Keratinocyte (primary cell): ENCODE results near the gene CYTH2. TPM values are rescaled to one million over a fixed set of nuclear protein-coding genes. Genes with fewer than 3 reads are reported as not detected.

Experiments used
- DNase-seq: peaks from one replicate; pipeline ENCODE4 v3.0.0-alpha.2; 2011; ENCODE audit warnings: low read depth, missing footprints, low spot score
- FAIRE-seq: peaks from 2 replicates; lab custom pipeline; 2011; peaks lifted over from hg19 to GRCh38; lab: Jason Lieb, UNC
- H2AFZ ChIP-seq: 2 replicates; pipeline ENCODE4 v1.6.0; 2012; ENCODE audit warnings: low read length, control low read depth, inconsistent platforms; ENCODE audit not compliant: control insufficient read depth
- H3K27ac ChIP-seq: 2 replicates; pipeline ENCODE4 v1.5.1; 2011; ENCODE audit warnings: low read length; ENCODE audit not compliant: control insufficient read depth, insufficient read depth
- H3K27me3 ChIP-seq: 3 replicates; pipeline ENCODE4 v1.6.0; 2011; ENCODE audit warnings: low read length; ENCODE audit not compliant: control insufficient read depth, insufficient read depth; ENCODE audit errors: extremely low read depth
- H3K36me3 ChIP-seq, 2 experiments: 2 replicates in 1 of 2; 3 replicates in 1 of 2; pipeline ENCODE4 v1.5.1; 2011; ENCODE audit warnings: low read length in 2 of 2, mild to moderate bottlenecking in 1 of 2; ENCODE audit not compliant: control insufficient read depth in 2 of 2, insufficient read depth in 2 of 2; ENCODE audit errors: extremely low read depth in 1 of 2
- H3K4me1 ChIP-seq: 3 replicates; pipeline ENCODE4 v1.5.1; 2011; ENCODE audit warnings: low read length; ENCODE audit not compliant: control insufficient read depth, insufficient read depth; ENCODE audit errors: extremely low read depth
- H3K4me2 ChIP-seq: 3 replicates; pipeline ENCODE4 v1.6.0; 2011; ENCODE audit warnings: low read depth, low read length; ENCODE audit not compliant: control insufficient read depth, insufficient read depth; ENCODE audit errors: extremely low read depth
- H3K4me3 ChIP-seq, 3 experiments: fragments of 200-600 bp in 1 of 3; sonication (generic) in 1 of 3; 2 replicates in 2 of 3; 3 replicates in 1 of 3; pipeline ENCODE4 v1.5.1; 2011 to 2016; ENCODE audit warnings: low read length in 3 of 3, mild to moderate bottlenecking in 3 of 3, control low read depth in 2 of 3, inconsistent platforms in 1 of 3, low read depth in 1 of 3, mixed read lengths in 1 of 3, mixed run types in 1 of 3, moderate library complexity in 1 of 3; ENCODE audit not compliant: control insufficient read depth in 2 of 3, insufficient read depth in 2 of 3; ENCODE audit errors: extremely low read depth in 1 of 3
- H3K79me2 ChIP-seq: 2 replicates; pipeline ENCODE4 v1.6.0; 2012; ENCODE audit warnings: low read length; ENCODE audit not compliant: control insufficient read depth, insufficient read depth
- H3K9ac ChIP-seq: 3 replicates; pipeline ENCODE4 v1.6.0; 2011; ENCODE audit warnings: low read length; ENCODE audit not compliant: control insufficient read depth, insufficient read depth; ENCODE audit errors: extremely low read depth
- H3K9me1 ChIP-seq: 3 replicates; pipeline ENCODE4 v1.6.0; 2011; ENCODE audit warnings: low read length; ENCODE audit not compliant: control insufficient read depth, insufficient read depth; ENCODE audit errors: extremely low read depth
- H3K9me3 ChIP-seq: 2 replicates; pipeline ENCODE4 v1.5.1; 2012; ENCODE audit warnings: low read depth, low read length; ENCODE audit not compliant: control insufficient read depth
- H4K20me1 ChIP-seq: 3 replicates; pipeline ENCODE4 v1.6.0; 2011; ENCODE audit warnings: low read length; ENCODE audit not compliant: control insufficient read depth, insufficient read depth; ENCODE audit errors: extremely low read depth
- CTCF ChIP-seq, 3 experiments: IDR thresholded peaks in 1 of 3; conservative IDR thresholded peaks in 1 of 3; optimal IDR thresholded peaks in 1 of 3; 2 replicates in 2 of 3; 3 replicates in 1 of 3; pipeline versions ENCODE3 to v1.5.1; 2011; ENCODE audit warnings: low read length in 3 of 3, mild to moderate bottlenecking in 3 of 3, moderate library complexity in 2 of 3, control low read depth in 1 of 3, inconsistent platforms in 1 of 3; ENCODE audit not compliant: insufficient read depth in 2 of 3; ENCODE audit errors: extremely low read depth in 1 of 3
- EZH2 ChIP-seq: IDR thresholded peaks from one replicate; pipeline ENCODE4 v1.6.1; 2012; ENCODE audit warnings: inconsistent platforms, mild to moderate bottlenecking, low read length, moderate library complexity
- dilution Hi-C: fragments of 300-500 bp; cut with MboI; formaldehyde crosslinking; loops from one replicate; pipeline ENCODE4 v1.7.0; 2020; ENCODE audit warnings: low sequenced_read_pairs; ENCODE audit not compliant: extremely low pct_ligation_motif_present
- polyA plus RNA-seq, 5 experiments: library from polyadenylated mRNA; depleted of rRNA in 3 of 5; stranded (reverse) in 3 of 5; stranded (forward) in 1 of 5; unstranded in 1 of 5; fragments of >200 nt; gene quantifications; 1 replicate in 1 of 5; 2 replicates in 3 of 5; 3 replicates in 1 of 5; pipeline versions ENCODE4 v1.2.1 to v1.2.3, GENCODE V29; 2011 to 2012; ENCODE audit warnings: missing spikeins in 2 of 5, low read depth in 1 of 5, low replicate concordance in 1 of 5

CYTH2 gene
- polyA plus RNA-seq, 1 donor (not counting 4 experiments of a cell fraction or from before 2014, with no cell fraction given) = 27.0 TPM

- Histone ChIP-seq H3K79me2 (peaks cover 23% of the 10 kb centered on the region), H3K4me2 (no peak overlapping the region), H3K9ac (no peak overlapping the region)
These were observed 13.1 kb upstream of the CYTH2 start for GRCh38 chr19:48455908-48456562.

GRCh38 chr19:48456864-48457263 lies 12.3 kb upstream of the CYTH2 start:
- no peaks in the 10 kb centered on the region for H3K27me3 ChIP-seq
- peaks cover 27% of the 10 kb centered on the region in 2 experiments for H3K36me3 ChIP-seq
- H3K4me3 ChIP-seq = no peak overlapping the region
- FAIRE-seq = no peak
- H3K27ac ChIP-seq = no peak overlapping the region
- H3K4me2 ChIP-seq = no peak overlapping the region
- no peaks in the 10 kb centered on the region for H3K9me1 ChIP-seq
- no peaks in the 10 kb centered on the region for H4K20me1 ChIP-seq
- peaks cover 18% of the 10 kb centered on the region for H3K79me2 ChIP-seq
- TF ChIP-seq CTCF (optimal IDR thresholded peaks at IDR 0.05 in 1 of 3, IDR thresholded peaks at IDR 0.05 in 1 of 3, conservative IDR thresholded peaks at IDR 0.05 in 1 of 3; ENCODE audit: extremely low read depth in 1 of 3, insufficient read depth in 2 of 3, low read length in 3 of 3) (no peak), EZH2 (no peak)
- no peaks in the 10 kb centered on the region for H3K4me1 ChIP-seq
- dilution Hi-C loops = no loop called here
- DNase-seq = no peak
- no peak overlapping the region for H3K9ac ChIP-seq
- H3K9me3 ChIP-seq = no peaks in the 10 kb centered on the region
- H2AFZ ChIP-seq = no peak overlapping the region

More at GRCh38 chr19:48455908-48456562, 13.1 kb upstream of the CYTH2 start:
- no peaks in the 10 kb centered on the region for H3K9me3 ChIP-seq
- no peak overlapping the region for H2AFZ ChIP-seq
- peaks cover 3% of the 10 kb centered on the region for H4K20me1 ChIP-seq
- no peak for DNase-seq
- no peak overlapping the region for H3K4me3 ChIP-seq
- TF ChIP-seq CTCF (optimal IDR thresholded peaks at IDR 0.05 in 1 of 3, IDR thresholded peaks at IDR 0.05 in 1 of 3, conservative IDR thresholded peaks at IDR 0.05 in 1 of 3; ENCODE audit: extremely low read depth in 1 of 3, insufficient read depth in 2 of 3, low read length in 3 of 3) (no peak), EZH2 (no peak)
- no peaks in the 10 kb centered on the region for H3K9me1 ChIP-seq
- peaks cover 35 to 36% of the 10 kb centered on the region in 2 experiments for H3K36me3 ChIP-seq
- H3K4me1 ChIP-seq = no peaks in the 10 kb centered on the region
- dilution Hi-C loops = no loop called here
- H3K27ac ChIP-seq = no peak overlapping the region
- H3K27me3 ChIP-seq = no peaks in the 10 kb centered on the region
- FAIRE-seq = no peak
